Renal cortical epithelial cell (primary cell): ENCODE results near the gene TMEM8B. TPM values are rescaled to one million over a fixed set of nuclear protein-coding genes. Genes with fewer than 3 reads are reported as not detected.
"Not testable (repeated sequence)": the region's sequence is repeated elsewhere in the genome, so short reads cannot be mapped to it uniquely, and the experiment has no call there.

Experiments
- DNase-seq: peaks from one replicate; pipeline ENCODE4 v3.0.0-alpha.2; 2011; ENCODE audit warnings: low read depth
- total RNA-seq: library from RNA; depleted of rRNA; stranded (reverse); fragments of >200 nt; gene quantifications from 2 replicates; pipeline ENCODE4 v1.2.3, GENCODE V29; 2014

The TMEM8B gene
- total RNA-seq, 1 donor from 2014 or later: 9.4 TPM

GRCh38 chr9:35906923-35907699, 78.1 kb downstream of the TMEM8B start:
- peak; percentile 80 for DNase-seq

DNA sequence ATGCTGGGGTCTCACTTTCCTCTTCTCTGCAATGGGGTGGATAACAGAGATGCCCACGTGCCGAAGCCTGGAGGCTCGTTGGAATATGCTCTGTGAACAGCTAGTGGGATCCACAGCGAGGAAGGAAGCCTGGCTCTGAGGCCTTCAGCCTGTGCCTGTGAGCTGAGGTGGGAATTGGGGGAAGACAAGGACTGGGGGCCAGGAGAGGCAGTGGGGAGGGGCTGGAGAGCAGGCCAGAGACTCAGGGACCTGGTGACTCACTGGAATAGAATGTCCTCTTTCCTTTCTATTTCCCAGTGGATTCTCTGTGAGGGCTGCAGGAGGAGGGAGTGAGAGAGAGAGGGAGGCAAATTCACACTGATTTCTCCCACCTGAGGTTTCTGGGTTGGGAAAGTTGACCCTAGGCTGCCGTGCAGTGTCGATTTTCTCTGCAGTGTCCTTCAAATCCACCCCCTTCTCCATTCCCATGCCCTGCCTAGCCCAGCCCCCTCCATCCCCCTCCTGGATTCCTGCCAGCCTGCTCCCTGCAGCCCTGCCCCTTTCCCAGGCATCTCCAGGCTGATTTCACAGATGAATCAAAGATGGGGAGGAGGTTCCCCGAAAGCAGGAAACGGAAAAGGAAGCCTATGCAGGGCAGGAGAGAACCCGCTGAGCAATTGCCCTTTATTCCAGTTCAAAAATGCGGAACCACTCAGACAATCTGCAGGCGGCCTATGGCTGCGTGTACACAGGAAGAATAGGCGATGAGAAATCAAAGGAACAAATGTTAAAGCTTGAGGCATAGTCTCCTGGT, 78.9 kb downstream of the TMEM8B start:
- DNase-seq: peak; percentile 96

GRCh38 chr9:35908504-35909125, 79.6 kb downstream of the TMEM8B start:
- DNase-seq: no peak

GRCh38 chr9:35909274-35909673, 80.2 kb downstream of the TMEM8B start, which contains the start of gene SPAAR:
Gene SPAAR, plus strand, starts transcription at chr9:35909490. Its CDS starts 974 bp downstream, at chr9:35910464.
- no peak for DNase-seq

- DNase-seq: no peak
Measured at GRCh38 chr9:35909687-35910612, 80.9 kb downstream of the TMEM8B start.

DNA sequence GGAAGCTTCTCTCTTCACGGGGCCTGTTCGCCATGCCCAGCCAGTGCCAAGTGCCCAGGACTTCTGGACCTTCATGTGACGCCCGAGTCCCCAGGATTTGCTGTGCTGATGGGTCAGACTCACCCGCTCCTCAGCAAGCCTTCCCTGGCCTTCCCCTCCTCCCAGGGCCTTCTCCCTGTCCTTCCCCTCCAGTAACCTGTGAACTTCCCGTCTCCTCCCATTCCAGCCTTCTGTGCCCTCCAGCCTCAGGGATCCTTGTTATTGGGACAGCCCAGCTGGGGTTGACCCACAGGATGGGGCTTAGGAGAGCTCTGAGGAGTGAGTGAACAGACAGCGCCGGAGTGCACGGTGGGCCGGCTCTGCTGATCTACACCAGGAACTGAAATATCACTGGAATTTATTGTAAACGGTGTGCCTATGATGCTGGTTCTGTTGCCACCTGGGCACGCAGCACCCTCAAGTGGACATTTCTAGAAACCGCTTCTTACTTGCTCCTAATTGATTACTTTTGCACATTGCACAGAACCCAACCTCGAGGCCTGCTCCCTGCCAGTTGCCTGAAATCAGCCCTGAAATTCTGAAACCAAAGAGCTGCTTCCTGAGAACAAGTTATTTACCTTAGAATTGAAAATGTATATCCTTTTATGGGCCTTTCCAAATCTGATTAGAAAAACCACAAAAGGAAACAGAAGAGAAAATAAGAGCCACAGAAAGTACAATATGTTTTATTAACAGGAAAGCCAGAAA, 81.8 kb downstream of the TMEM8B start:
- DNase-seq: peak; percentile 68

DNA sequence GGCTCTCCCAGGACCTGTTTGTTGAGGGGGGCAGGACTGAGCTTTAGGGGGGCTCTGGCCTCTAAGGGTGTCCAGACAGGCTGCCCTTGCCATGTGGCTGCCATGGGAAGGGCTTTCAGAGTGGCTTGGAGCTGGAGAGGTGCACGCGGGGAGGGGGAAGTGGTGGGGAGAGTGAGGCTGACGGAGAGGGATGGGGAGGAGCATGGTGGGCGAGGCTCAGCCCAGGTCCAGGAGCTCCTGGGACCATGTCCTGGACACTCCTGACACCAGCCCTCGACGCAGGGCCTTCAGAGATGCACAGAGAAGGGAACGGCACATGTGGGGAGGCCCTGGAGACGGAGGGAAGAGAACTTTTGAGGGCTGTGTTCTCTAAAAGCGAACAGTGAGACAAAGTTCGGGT, 82.7 kb downstream of the TMEM8B start:
- DNase-seq: no peak

GRCh38 chr9:35912791-35913400, 83.9 kb downstream of the TMEM8B start:
- DNase-seq: no peak

DNA sequence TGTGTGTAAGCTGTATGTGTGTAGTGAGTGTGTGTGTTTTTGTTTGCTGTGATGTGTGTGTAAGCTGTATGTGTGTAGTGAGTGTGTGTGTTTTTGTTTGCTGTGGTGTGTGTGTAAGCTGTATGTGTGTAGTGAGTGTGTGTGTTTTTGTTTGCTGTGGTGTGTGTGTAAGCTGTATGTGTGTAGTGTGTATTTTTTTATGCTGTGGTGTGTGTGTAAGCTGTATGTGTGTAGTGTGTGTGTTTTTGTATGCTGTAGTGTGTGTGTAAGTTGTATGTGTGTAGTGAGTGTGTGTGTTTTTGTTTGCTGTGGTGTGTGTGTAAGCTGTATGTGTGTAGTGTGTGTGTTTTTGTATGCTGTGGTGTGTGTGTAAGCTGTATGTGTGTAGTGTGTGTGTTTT, 84.4 kb downstream of the TMEM8B start:
- DNase-seq: not testable (repeated sequence)

GRCh38 chr9:35914301-35914807, 85.3 kb downstream of the TMEM8B start:
- DNase-seq: no peak

Other genes starting within 250 kb of the TMEM8B start
- gene TESK1, start 224.0 kb upstream of the TMEM8B start, total RNA-seq: 5.6 and 10.6 TPM in 2 replicates
- gene CD72, start 210.8 kb upstream of the TMEM8B start, total RNA-seq: 0.60 and 1.2 TPM in 2 replicates
- gene SIT1, start 178.3 kb upstream of the TMEM8B start, total RNA-seq: not detected in 2 replicates
- 5,792 and 14,792 TPM in 2 replicates for gene RMRP, start 171.2 kb upstream of the TMEM8B start, total RNA-seq
- 11.9 and 24.8 TPM in 2 replicates for gene CCDC107, start 170.9 kb upstream of the TMEM8B start, total RNA-seq
- gene ARHGEF39, start 164.0 kb upstream of the TMEM8B start, total RNA-seq: 0.25 and 9.9 TPM in 2 replicates
- gene CA9, start 155.3 kb upstream of the TMEM8B start, total RNA-seq: 6.8 and 6.9 TPM in 2 replicates
- 51.4 and 124 TPM in 2 replicates for gene TPM2, start 139.3 kb upstream of the TMEM8B start, total RNA-seq
- 266 and 772 TPM in 2 replicates for gene TLN1, start 97.0 kb upstream of the TMEM8B start, total RNA-seq
- gene CREB3, start 96.6 kb upstream of the TMEM8B start, total RNA-seq: 57.8 and 152 TPM in 2 replicates
- 14.9 and 46.9 TPM in 2 replicates for gene GBA2, start 80.0 kb upstream of the TMEM8B start, total RNA-seq
- gene RGP1, start 79.9 kb upstream of the TMEM8B start, total RNA-seq: 13.7 and 24.3 TPM in 2 replicates
- not detected in 2 replicates for gene MSMP, start 75.0 kb upstream of the TMEM8B start, total RNA-seq
- gene NPR2, start 37.6 kb upstream of the TMEM8B start, total RNA-seq: 13.9 and 35.6 TPM in 2 replicates
- 0.80 TPM in 1 of 2 replicates, not detected in the other for gene SPAG8, start 17.0 kb upstream of the TMEM8B start, total RNA-seq
- gene HINT2, start 14.2 kb upstream of the TMEM8B start, total RNA-seq: 12.7 and 25.7 TPM in 2 replicates
- gene FAM221B, start 496 bp upstream of the TMEM8B start, total RNA-seq: not detected in 2 replicates
- gene OR13J1, start 41.2 kb downstream of the TMEM8B start, total RNA-seq: not detected in 2 replicates
- 0.45 TPM in 1 of 2 replicates, not detected in the other for gene HRCT1, start 77.0 kb downstream of the TMEM8B start, total RNA-seq
- gene SPAAR, start 80.3 kb downstream of the TMEM8B start, total RNA-seq: 0.17 TPM in 1 of 2 replicates, not detected in the other
- gene OR2S2, start 128.9 kb downstream of the TMEM8B start, total RNA-seq: not detected in 2 replicates
- gene RECK, start 207.7 kb downstream of the TMEM8B start, total RNA-seq: 9.6 and 11.6 TPM in 2 replicates